ENCODE results near the gene MTCL1.

The MTCL1 gene

DNA sequence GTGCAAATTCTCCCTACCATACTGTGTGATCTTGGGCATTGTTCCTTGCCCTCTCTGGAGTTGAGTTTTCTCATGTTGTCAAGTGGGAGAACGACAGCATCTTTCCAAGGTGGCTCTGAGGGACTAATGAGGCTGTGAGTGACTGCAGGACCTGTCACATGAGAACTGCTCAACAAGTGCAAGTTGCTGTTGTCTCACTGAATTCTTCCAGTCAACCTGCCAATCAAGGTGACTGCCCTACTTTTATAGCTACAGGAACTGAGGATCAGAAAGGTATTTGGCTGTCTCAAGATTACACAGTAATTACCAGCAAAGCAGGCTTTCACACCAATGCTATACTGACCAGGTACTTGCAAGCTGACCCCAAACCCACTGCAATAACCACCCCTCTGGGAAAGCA is 137.6 kb downstream of the MTCL1 start:
- DNase-seq = no peak

DNA sequence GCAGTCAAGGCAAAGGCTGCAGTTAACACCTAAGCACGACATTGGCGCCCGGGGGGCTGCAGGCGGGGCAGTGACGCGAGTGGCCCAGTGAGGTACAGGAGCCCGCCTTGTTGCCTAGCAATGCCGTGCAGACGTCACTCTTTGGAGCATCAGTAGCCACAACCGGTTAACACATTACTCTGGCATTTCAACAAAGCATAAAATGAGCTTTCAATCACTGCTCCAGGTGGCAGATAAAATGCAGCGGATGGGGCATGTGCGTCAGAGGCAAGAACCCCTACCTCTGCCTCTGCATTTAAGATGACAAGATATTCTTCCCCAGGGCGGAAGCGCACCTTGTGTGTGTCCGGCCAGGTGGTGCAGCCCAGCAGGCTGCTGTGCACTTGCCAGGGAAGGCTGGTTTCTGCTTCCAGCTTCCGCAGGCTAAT is 139.4 kb downstream of the MTCL1 start:
- DNase-seq = no peak

DNA sequence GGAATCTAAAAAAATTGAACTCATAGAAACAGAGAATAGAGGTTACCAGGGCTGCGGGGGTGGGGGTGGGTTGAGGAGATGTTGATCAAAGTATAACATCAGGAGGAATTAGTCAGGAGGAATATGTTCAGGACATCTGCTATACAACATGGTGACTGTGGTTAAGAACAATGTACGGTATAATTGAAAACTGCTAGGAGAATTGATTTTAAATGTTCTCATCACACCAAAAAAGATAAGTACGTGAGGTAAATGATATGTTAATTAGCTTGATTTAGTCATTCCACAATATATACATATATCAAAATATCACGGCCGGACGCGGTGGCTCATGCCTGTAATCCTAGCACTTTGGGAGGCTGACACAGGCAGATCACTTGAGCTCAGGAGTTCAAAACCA is 140.2 kb downstream of the MTCL1 start:
- no peak for DNase-seq

DNA sequence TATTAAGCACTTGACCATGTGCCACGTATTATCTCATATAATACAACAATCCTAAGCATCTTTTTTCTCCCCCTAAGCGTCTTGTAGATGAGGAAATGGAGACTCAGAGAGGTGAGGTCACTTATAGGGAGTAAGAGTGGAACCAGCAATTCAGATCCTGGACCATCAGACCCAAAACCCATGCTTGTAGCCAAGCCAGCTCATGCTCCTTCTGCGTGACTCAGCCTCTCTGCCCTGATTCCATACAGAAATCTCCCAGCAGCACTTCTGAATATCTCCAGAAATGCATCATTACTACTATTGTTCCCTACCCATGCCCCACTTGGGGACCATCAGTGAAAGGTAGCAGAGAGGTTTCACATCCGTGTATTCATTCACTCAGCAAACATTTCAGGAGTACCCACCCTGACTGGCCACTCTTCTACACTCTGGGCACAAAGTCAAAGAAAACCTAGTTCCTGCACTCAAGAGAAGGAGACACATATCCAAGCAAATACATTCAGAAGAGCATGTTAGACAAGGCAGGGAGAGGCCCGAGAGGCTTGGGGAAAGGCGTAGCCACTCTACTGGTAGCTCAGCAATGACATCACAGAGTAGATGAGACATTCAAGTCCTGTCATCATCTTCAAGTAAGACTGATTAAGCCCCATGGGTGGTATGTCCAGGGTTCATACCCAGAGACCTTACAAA is 141.9 kb downstream of the MTCL1 start:
- DNase-seq = no peak

DNA sequence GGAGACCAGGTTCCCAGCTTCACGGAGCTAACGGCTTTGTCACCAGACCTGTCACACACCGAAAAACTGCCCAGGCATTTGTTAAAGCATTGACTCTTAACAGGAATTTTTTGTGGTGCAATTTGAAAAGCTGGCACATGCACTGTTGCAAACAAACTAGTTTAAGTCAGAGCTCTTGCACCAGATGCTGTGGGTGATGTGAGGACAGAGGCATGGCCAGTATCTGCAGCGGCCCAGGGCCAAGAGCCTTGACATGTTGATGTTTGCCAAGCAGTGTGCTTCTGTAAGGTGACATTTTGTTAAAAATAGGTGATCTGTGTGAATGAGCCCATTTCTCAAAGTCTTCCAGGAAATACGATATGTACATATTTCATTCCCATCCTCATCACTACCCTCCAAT is 142.5 kb downstream of the MTCL1 start:
- DNase-seq = no peak

DNA sequence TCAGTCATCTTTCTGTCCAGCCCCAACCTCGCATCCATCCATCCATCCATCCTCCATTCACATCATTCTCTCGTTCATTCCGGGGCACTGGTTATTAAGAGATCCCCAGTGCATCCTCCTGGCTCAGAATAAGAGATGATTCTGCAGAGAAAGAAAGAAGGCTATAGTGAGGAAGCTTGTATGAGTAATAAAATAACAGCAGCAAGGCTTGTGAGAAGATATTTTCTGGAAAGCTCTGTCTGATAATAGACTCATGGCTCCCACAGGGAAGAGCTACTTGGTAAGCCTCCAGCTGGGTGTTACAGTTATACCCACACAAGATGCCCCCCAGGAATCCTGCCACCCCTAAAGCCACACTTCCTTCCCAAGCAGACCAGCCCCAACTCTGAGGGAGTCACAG is 143.2 kb downstream of the MTCL1 start:
- DNase-seq = no peak

DNA sequence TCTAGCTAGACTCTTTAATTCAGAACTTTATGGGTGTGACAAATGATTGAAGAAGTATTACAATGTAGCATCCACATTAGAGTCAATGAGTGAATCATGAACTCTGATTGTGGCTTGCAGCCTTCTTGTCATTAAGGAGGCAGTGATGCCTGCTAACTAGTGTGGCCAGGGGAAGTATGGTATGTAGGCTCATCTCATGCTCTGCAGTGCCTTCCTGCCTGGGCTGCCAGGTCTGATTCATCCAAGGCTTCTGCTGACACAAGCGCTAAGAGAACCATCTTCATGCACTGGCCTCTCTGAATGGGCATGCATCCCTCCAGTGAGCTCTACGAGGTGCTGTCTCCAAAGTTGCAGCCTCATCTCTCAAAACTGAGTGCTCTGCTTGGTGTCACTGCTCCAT is 144.3 kb downstream of the MTCL1 start:
- no peak for DNase-seq

DNA sequence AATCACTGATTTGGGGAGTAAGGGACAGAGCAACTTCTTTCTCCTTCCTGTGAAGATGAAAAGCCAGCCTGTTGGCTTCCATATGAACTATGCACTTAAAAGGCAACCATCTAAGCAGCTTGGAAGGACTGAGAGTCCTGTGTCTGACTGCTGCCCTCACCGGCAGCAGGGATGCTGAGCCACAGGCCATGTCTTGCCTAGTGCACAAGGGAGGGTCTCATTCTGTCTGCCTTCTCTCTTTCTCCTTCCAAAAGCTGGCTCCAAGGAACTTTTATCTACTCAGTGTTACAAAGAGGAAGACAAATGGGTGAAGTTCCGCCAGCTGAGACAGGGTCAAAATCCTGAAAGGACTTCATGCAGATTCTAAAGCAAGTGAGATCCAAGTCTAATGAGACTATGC is 146.3 kb downstream of the MTCL1 start:
- no peak for DNase-seq

DNA sequence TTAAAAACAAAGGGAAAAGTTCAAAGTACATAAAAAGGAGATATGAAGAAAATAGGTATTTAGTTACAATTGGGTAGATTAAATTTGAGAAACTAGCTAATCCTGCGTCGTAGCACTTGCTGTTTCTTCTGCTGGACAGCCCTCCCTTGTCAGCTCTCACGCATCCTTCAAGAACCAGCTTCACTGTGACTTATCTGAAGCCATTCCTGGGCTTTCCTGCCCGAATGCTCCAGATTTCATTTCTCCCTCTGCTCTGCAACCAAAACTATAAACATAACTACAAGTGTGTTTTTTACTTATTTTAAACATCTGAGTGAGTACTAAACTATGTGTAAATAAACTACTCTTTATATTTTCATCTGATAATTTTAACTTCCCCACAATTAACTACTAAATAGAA is 149.2 kb downstream of the MTCL1 start:
- no peak for DNase-seq

DNA sequence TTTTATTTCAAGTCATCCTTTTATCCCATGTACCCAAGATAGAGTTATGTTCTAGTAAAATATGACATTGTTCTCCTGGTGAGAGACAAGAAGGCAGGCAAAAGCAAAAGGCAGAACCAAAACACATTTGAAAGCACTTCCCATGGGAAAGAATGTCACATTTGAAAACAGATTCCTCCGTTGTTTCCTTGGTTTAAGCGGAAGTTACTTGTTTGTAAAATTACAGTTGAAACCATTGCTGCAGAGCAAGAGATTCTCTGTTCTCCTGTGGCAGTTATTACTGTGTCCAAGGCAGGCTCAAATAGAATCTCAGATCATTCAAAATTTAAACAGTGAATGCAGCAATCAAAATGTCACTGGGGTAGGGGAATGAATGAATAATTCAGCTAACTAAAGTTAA is 149.6 kb downstream of the MTCL1 start:
- DNase-seq = no peak

DNA sequence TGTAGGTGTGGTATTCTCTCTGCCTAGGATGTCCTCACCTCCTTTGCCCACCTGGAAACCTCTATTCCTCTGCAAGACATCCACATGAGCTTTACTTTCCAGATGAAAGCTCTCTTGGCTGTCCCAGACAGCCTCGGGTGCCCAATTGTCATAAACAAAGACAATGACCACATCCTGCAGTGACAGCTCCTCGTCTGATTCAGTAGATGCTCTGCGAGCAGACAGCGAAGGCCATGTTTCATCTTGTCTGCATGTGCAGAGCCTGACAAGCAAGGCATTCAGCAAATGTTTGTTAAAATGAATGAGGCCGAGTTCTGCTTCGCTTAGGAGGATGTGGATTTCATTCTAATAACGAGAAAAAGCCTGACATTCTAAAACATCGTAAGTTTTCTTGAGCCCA is 150.9 kb downstream of the MTCL1 start:
- no peak for DNase-seq

DNA sequence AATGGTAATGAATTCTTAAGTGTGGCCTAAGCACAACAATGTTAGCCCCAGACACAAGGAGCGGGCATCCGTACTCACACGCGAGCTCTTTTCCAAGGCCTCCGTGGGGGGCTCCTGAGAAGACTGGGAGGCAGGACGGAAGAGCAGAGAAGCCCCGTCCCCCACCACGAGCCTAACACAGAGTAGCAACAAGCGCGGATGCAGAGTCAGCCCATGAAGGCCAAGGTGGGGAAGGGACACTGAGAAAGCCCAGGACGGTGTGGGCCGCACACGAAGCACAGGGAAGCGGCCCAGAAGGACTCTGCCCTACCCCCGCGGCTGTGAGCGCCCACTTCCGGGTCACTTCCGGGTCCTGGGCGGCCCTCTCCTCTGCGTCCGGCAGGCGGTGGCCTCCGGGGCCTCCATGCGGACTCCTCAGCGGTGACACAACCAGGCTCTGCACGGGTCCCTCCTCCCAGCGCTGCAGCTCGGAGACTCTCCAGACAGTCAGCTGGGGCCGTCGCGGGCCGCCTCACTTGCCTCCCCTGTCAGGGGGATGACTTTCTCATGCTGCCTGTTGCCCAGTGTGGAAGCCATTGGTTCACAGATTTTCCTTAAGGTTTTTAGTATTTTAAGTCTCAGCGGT is 151.5 kb downstream of the MTCL1 start:
- DNase-seq = no peak

DNA sequence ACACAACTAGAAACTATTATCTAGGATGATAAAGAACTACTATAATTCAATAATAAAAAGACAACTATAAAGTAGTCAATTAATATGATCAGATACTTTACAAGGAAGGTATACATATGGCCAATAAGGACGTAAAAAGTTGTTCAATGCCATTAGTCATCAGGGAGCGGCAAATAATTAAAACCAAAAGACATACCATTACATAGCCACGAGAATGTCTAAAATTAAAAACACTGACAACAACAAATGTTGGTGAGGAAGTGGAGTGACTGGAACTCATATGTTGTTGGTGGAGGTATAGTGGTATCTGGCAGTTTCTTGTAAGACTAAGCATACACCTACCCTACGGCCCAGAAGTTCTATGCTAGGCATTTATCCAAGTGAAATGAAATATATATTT is 152.4 kb downstream of the MTCL1 start:
- no peak for DNase-seq

DNA sequence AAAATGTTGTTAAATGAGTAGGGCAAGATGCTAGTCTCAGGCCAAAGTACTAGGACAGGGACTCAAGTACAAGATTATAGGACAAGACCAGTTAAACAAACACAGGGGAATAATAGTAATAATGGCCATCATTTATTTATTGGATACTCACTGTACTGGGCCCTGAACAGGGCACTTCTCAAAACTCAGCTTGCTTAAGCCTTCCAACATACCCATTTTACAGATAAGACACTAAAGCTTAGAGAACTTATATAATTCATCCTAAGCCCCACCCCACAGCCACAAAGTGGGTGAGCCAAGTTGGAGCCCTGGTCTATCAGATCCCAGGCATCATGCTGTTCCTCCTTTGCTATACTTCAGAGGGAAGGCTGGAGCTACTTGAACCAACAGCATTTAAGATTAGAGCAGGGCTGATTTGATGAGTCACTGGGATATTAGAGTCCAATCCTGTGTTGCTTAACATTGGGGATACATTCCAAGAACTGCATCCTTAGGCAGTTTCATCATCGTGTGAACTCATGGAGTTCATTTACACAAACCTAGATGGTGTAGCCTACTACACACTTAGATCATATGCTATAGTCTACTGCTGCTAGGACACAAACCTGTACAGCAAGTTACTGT is 153.6 kb downstream of the MTCL1 start:
- no peak for DNase-seq

DNA sequence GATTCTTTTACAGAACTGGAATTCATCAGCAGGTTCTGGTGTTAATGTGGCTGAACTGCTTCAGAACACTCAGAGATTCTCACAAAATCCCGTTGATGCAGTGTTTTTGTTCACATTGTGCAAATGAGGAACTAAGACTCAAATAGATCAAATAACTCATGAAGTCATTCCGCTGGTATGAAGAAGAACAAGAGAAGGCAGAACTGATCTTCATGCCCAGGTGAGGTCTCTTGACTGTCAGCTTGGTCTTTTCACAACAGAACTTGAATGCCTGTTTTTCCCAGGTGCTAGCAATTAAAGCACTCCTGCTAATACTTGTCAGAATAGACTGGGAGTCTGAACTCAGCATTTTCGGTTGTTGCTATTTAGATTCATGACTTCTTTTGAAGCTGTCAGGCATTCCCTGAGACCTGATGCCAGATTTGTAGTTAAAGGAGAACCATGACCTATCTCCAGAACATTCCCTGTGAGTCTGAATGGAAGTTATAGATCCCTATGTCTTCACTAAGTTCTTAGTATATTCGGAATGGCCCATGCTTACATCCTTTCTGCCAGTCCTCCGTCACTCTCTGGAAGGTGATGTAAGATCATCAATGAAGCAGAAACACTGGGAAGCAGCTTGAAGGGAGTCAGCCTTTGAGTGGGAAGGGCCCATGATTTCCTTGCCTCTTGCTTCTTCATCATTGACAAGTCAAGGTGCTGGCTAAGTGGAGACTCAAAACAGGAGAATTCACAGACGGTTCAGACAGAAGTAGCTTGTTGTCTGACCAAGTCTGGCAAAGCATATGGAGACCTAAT is 155.7 kb downstream of the MTCL1 start:
- DNase-seq = no peak

DNA sequence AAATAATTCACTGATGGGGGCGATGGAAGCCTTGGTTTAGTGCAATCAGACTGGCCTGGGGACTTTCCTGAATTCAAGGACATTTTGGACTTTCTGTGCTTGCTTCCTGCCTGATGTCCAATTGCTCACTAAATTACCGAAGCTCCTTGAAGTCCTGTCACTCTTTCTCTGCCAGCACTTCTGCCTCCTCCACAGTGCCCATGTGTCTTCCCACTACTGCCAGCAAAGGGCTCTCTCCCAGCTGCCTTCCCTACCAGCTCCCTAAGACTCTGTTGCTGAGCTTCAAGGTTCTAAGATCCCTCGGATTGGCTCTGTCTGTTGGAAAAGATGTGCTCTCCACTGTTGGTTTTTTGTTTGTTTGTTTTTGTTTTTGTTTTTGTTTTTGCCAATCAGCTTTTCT is 158.1 kb downstream of the MTCL1 start:
- DNase-seq = no peak

DNA sequence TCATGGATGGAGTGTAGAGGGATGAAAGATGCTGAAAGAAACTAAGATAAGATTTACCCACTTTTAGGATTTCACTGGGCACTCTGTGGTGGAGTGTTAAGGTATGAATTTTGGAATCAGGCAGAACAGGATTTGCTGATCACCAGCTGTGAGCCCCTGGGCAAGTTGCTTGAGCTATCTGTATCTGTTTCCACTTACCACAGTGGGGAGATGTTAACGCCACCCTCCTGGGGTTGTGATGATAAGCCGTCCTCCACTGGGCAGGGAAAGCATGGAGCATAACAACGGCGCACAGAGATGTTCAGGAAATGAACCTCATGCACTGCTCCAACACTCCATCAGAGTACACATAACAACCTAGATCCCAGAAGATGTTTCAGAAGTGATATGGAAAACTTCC is 160.6 kb downstream of the MTCL1 start:
- no peak for DNase-seq

DNA sequence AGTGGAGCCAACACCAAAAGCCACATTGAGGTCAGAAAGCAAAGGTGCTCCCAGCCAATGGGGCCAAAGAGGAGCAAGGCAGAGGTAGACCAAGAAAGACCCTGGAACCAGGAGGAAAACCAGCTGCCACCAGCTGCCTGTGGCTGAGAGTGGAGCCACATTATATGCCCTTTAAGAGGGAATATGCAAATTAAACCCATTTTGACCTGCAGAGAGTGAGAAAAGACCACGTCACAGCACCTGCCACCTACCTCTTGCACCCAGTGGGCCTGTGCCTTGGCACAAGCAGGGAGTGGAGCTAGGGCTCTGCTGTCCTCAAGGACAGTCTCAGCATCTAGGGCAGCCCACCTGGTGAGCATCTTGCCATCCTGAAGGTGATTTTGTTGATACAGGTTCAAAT is 161.3 kb downstream of the MTCL1 start:
- no peak for DNase-seq

DNA sequence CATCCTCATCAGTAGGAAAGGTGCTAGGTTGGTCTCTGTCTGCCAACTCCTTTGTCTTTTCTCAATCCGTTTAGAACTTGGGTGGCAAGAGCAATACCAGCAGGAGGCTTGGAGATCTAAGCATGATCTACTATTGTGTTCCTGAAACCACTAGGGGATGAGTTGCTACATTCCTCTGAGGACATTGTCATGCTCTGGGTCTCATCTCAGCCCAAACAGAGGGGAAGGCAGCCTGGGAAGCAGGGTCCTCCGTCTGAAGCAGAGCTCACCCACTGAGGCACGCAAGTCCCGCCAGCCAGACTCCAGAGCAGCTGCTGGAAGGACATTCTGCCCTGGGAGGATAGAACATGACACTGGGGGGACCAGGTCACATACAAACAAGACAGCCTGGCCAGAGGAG is 162.9 kb downstream of the MTCL1 start:
- no peak for DNase-seq

DNA sequence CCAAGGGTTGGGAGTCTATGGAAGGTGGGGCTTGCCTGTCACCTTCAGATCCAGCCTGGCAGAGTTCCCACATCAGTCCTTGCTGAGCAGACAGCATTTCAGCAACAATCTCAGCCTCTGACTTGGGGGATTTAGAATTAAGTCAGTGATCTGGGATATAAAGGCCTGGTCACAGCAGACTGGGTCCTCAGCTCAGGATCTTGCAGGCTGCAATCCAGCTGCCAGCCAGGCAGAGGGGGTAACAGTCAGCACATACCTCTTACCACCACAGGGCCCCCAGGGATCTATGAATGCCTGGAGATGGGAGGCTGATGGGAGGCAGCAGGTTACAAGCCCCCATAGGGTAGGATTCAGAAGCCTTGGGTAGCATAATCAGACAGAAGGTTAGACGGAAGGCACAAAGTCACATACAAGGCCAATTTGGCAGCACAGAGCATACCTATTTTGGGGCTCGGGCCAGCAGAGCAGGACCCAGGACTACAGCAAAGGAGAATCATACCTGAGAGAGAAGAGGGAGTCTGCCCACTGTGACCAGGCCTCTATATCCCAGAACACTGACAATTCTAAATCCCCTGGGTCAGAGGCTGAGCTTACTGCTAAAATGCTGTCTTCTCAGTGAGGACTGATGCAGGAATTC is 163.5 kb downstream of the MTCL1 start:
- no peak for DNase-seq

DNA sequence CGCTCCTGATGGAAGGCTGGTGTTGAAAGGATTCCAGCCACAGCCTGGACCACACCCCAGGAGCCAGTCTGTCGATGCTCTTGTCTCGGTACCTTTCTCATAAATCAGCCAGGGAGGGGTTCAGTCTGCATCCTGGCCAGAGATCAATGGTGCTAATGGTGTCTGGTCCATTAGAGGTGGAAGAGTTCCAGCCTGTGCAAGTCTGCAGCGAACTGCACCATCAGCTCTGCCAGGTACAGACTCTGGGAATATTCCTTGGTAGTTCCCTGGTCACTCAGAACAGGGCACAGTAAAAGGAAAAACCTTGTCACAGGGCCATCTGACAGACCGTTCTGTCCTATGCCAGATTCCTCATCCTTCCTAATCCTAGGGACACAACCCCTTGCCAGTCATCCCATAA is 164.3 kb downstream of the MTCL1 start:
- no peak for DNase-seq

DNA sequence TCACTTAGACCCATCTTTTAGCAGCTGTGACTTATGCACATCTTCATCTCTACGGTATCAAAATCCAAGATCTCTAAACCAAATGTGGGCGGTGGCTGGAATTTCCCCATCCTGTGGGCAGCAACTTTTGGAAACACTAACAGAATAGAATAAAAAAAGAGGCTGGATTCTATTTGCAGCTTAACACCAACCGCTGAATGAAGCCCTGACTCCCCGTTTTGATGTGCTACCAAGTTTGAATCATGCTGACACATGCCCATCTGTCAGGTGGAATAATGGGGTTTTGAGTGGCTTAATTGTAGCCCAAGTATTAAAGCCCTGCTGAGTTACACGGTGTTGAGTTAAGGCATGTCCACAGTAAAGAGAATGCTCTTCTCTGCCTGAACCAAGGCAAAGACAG is 165.2 kb downstream of the MTCL1 start:
- DNase-seq = no peak

DNA sequence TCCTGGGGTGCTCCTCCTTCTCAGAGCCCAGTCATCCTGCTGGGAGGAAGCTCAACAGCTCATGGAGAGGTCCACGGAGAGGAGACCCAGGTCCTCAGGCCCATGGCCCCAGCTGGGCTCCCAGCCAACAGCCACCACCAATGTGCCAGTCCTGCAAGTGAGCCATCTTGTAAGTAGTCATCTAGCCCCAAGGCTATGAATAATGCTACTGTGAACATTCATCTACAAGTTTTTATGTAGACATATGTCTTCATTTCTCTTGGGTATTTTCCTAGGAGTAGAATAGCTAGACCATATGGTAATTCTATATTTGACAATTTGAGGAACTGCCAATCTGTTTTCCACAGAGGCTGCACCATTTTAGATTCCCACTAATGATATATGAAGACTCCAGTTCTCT is 166.1 kb downstream of the MTCL1 start:
- DNase-seq = no peak
